OCI-M1 (cell line): ENCODE measurements around the gene HSPA4L.

Experiments used
- DNase-seq: peaks from one replicate; lab custom pipeline; 2025; lab: John Stamatoyannopoulos, UW

The HSPA4L gene

GRCh38 chr4:127783955-127784770 lies 2.0 kb downstream of the HSPA4L start:
- peak; percentile 55 for DNase-seq

- DNase-seq, result peak; percentile 52
Observed at GRCh38 chr4:127788517-127788916, 6.4 kb downstream of the HSPA4L start.

- no peak for DNase-seq
Observed at GRCh38 chr4:127791391-127791790, 9.3 kb downstream of the HSPA4L start.

- no peak for DNase-seq
Observed at GRCh38 chr4:127793528-127793927, 11.4 kb downstream of the HSPA4L start.

GRCh38 chr4:127799711-127800110 lies 17.6 kb downstream of the HSPA4L start:
- DNase-seq, result no peak

- DNase-seq, result no peak
Observed at GRCh38 chr4:127809173-127809800, 27.2 kb downstream of the HSPA4L start.

- no peak for DNase-seq
Observed at GRCh38 chr4:127810551-127810950, 28.4 kb downstream of the HSPA4L start.

- no peak for DNase-seq
Observed at GRCh38 chr4:127822430-127822829, 40.3 kb downstream of the HSPA4L start.

GRCh38 chr4:127828121-127828520 lies 46.0 kb downstream of the HSPA4L start:
- DNase-seq, result no peak

- DNase-seq, result no peak
Observed at GRCh38 chr4:127829014-127829413, 46.9 kb downstream of the HSPA4L start.

- peak; percentile 51 for DNase-seq
Observed at GRCh38 chr4:127832585-127832984, 50.5 kb downstream of the HSPA4L start.

- DNase-seq, result no peak
Observed at GRCh38 chr4:127843704-127844600, 61.8 kb downstream of the HSPA4L start.

GRCh38 chr4:127844601-127845116 lies 62.5 kb downstream of the HSPA4L start:
- DNase-seq, result no peak

- peak; percentile 71 for DNase-seq
Observed at GRCh38 chr4:127846061-127846460, 63.9 kb downstream of the HSPA4L start.

GRCh38 chr4:127846765-127847164 lies 64.6 kb downstream of the HSPA4L start:
- DNase-seq, result no peak

- DNase-seq, result no peak
Observed at GRCh38 chr4:127849505-127850234, 67.5 kb downstream of the HSPA4L start.

- DNase-seq, result no peak
Observed at GRCh38 chr4:127852661-127853060, 70.5 kb downstream of the HSPA4L start.

- DNase-seq, result no peak
Observed at GRCh38 chr4:127856196-127856812, 74.2 kb downstream of the HSPA4L start.

- no peak for DNase-seq
Observed at GRCh38 chr4:127856813-127857447, 74.8 kb downstream of the HSPA4L start.

- no peak for DNase-seq
Observed at GRCh38 chr4:127857641-127858040, 75.5 kb downstream of the HSPA4L start.

- DNase-seq, result no peak
Observed at GRCh38 chr4:127868196-127868595, 86.1 kb downstream of the HSPA4L start.
